ENCODE data around the gene ACKR3.

DNA sequence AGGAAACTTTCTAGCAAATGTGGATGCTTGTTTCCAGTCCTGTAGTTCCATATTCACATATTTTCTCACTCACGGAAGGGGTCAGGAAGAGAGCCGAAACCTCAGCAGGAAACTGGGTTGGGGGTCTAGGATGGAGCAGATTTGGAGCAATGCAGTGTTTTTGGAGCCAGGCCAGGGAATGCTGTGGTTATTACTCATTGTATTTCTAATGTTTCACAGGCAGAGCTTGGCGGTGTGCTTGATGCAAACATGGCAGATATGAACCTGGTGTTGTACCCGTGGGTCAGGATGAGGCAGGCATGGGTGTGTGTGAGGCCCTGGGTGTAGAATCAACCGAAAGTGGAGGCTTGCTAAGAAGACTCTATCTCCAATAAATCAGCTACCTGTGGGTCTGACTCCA is 34.6 kb upstream of the ACKR3 start:
- TF ChIP-seq CTCF (IDR thresholded peaks at IDR 0.05) (no peak), POLR2A (IDR thresholded peaks at IDR 0.05) (no peak)
